ENCODE measurements around the gene SAP30L. TPM values are rescaled to one million over a fixed set of nuclear protein-coding genes. Genes with fewer than 3 reads are reported as not detected.

The SAP30L gene
- total RNA-seq (2021; ENCODE audit: unreplicated experiment) = 54.6 TPM
- polyA plus RNA-seq (2012; ENCODE audit: insufficient read length) = 38.5 TPM
- Bru-seq, nascent RNA = percentile 66 among the genes with signal in this experiment
- percentile 74 among the genes with signal in this experiment for BruChase-seq, experiment 1, labeled RNA remaining after a 2-hour chase
- percentile 87 among the genes with signal in this experiment for BruChase-seq, experiment 2, labeled RNA remaining after a 6-hour chase
- long read RNA-seq, full-length matches to known transcripts = 54 of 87 reads
- long read RNA-seq, partial matches to known transcripts = 1 of 87 reads
- long read RNA-seq, other reads (novel, unspliced or antisense) = 32 of 87 reads

- H3K9me3 ChIP-seq (ENCODE audit: control insufficient read depth, insufficient read depth, low read depth, low read length) = no peaks in the 10 kb centered on the region
- peak within 1 kb of the TSS; percentile 94 to 97 for H3K4me3 ChIP-seq (ENCODE audit: low read depth in 2 of 2, low read length in 2 of 2)
- ChIA-PET POLR2A (interaction anchor here (0.6 kb wide), 1 partner anchor 32 kb away, joined by 10 read pairs; the partner anchor contains the start of gene HAND1), CTCF (no interaction called here)
- no TSS peak for BruUV-seq (replicated peaks)
- intact Hi-C loops (cut with micrococcal nuclease; ENCODE audit: unreplicated experiment) = no loop called here
- peaks cover 8% of the 10 kb centered on the region for H3K4me1 ChIP-seq (ENCODE audit: control insufficient read depth, insufficient read depth, low read length)
- TF ChIP-seq CTCF (IDR thresholded peaks at IDR 0.05) (no peak), SIN3A (IDR thresholded peaks at IDR 0.05; ENCODE audit: borderline replicate concordance, insufficient read depth, low read depth, low read length) (0 out of 2 replicates have a peak, but pooled peaks have one; percentile 66), REST (IDR thresholded peaks at IDR 0.05; ENCODE audit: insufficient read depth in 1 of 2, low read depth in 2 of 2, low read length in 1 of 2) (no peak), POLR2AphosphoS5 (IDR thresholded peaks at IDR 0.05; ENCODE audit: low read depth, low read length) (peak; percentile 69), TCF7L2 (IDR thresholded peaks at IDR 0.05; ENCODE audit: low read depth, low read length) (no peak)
- H3K27ac ChIP-seq (ENCODE audit: low read length) = peak within 1 kb of the TSS; percentile 84
- DNase-seq (ENCODE audit: low read depth, low spot score) = peak; percentile 62
- H3K36me3 ChIP-seq (ENCODE audit: control insufficient read depth, insufficient read depth, low read length) = no peaks in the 10 kb centered on the region; the same call in none of the 2 replicates
- peak; percentile 98 for ATAC-seq
- H3K27me3 ChIP-seq (ENCODE audit: control insufficient read depth, insufficient read depth, low read length) = no peaks in the 10 kb centered on the region
- in situ Hi-C loops (cut with HindIII; ENCODE audit: low pct_unique_long_range_greater_than_20kb, low sequenced_read_pairs) = no loop called here
These were observed at the start of gene SAP30L for GRCh38 chr5:154445422-154446194. SAP30L (plus strand) TSS chr5:154445997; CDS start chr5:154446605, 608 bp downstream.

GRCh38 chr5:154396128-154396527 is 49.7 kb upstream of the SAP30L start:
- Histone ChIP-seq H3K36me3 (ENCODE audit: control insufficient read depth, insufficient read depth, low read length) (no peaks in the 10 kb centered on the region), H3K4me3 (ENCODE audit: low read depth in 2 of 2, low read length in 2 of 2) (no peak overlapping the region), H3K27ac (ENCODE audit: low read length) (no peak overlapping the region), H3K9me3 (ENCODE audit: control insufficient read depth, insufficient read depth, low read depth, low read length) (no peaks in the 10 kb centered on the region), H3K4me1 (ENCODE audit: control insufficient read depth, insufficient read depth, low read length) (no peaks in the 10 kb centered on the region), H3K27me3 (ENCODE audit: control insufficient read depth, insufficient read depth, low read length) (no peaks in the 10 kb centered on the region)
- no peak for TF ChIP-seq TCF7L2 (IDR thresholded peaks at IDR 0.05; ENCODE audit: low read depth, low read length)
- no peak for TF ChIP-seq SIN3A (IDR thresholded peaks at IDR 0.05; ENCODE audit: borderline replicate concordance, insufficient read depth, low read depth, low read length)
- no peak for TF ChIP-seq REST (IDR thresholded peaks at IDR 0.05; ENCODE audit: insufficient read depth in 1 of 2, low read depth in 2 of 2, low read length in 1 of 2)
- TF ChIP-seq POLR2AphosphoS5 (IDR thresholded peaks at IDR 0.05; ENCODE audit: low read depth, low read length) = no peak
- no peak for TF ChIP-seq CTCF (IDR thresholded peaks at IDR 0.05)
- in situ Hi-C loops (cut with HindIII; ENCODE audit: low pct_unique_long_range_greater_than_20kb, low sequenced_read_pairs) = no loop called here
- intact Hi-C loops (cut with micrococcal nuclease; ENCODE audit: unreplicated experiment) = no loop called here
- no TSS peak for BruUV-seq (replicated peaks)
- ATAC-seq (no peak), DNase-seq (ENCODE audit: low read depth, low spot score) (no peak)
- POLR2A ChIA-PET = no interaction called here
- CTCF ChIA-PET = no interaction called here
